GM21723 (cell line): ENCODE results near the gene PRM3.
"Not testable (repeated sequence)": the region's sequence is repeated elsewhere in the genome, so short reads cannot be mapped to it uniquely, and the experiment has no call there.

Experiments used
- ATAC-seq: cut with Tn5 transposase; IDR thresholded peaks from one replicate; pipeline ENCODE4 v1.9.1; 2021; ENCODE audit warnings: mild to moderate bottlenecking, moderate library complexity; ENCODE audit not compliant: unreplicated experiment

The PRM3 gene

GRCh38 chr16:11306381-11306780 is 33.0 kb upstream of the PRM3 start:
- no peak for ATAC-seq

- no peak for ATAC-seq
These were observed 30.1 kb upstream of the PRM3 start for GRCh38 chr16:11303405-11304138.

- no peak for ATAC-seq
These were observed 29.5 kb upstream of the PRM3 start for GRCh38 chr16:11302977-11303376.

- no peak for ATAC-seq
These were observed 28.4 kb upstream of the PRM3 start for GRCh38 chr16:11301645-11302501.

GRCh38 chr16:11300560-11300892 is 27.1 kb upstream of the PRM3 start:
- no peak for ATAC-seq

- ATAC-seq, result no peak
These were observed 26.6 kb upstream of the PRM3 start for GRCh38 chr16:11299865-11300559.

GRCh38 chr16:11298950-11299547 is 25.6 kb upstream of the PRM3 start:
- ATAC-seq, result peak; percentile 54

GRCh38 chr16:11298143-11298900 is 24.9 kb upstream of the PRM3 start:
- no peak for ATAC-seq

- peak; percentile 80 for ATAC-seq
These were observed 24.2 kb upstream of the PRM3 start for GRCh38 chr16:11297492-11298142.

- ATAC-seq, result no peak
These were observed 23.5 kb upstream of the PRM3 start for GRCh38 chr16:11296706-11297491.

GRCh38 chr16:11296351-11296705 is 22.9 kb upstream of the PRM3 start:
- no peak for ATAC-seq

- no peak for ATAC-seq
These were observed 22.2 kb upstream of the PRM3 start for GRCh38 chr16:11295672-11296071.

- ATAC-seq, result no peak
These were observed 18.8 kb upstream of the PRM3 start for GRCh38 chr16:11292076-11292748.

- no peak for ATAC-seq
These were observed 17.8 kb upstream of the PRM3 start for GRCh38 chr16:11291091-11291703.

GRCh38 chr16:11290102-11290893 is 16.9 kb upstream of the PRM3 start:
- no peak for ATAC-seq

- not testable (repeated sequence) for ATAC-seq
These were observed 16.3 kb upstream of the PRM3 start for GRCh38 chr16:11289696-11290095.

- ATAC-seq, result no peak
These were observed 15.8 kb upstream of the PRM3 start for GRCh38 chr16:11289202-11289601.

GRCh38 chr16:11285842-11286241 is 12.4 kb upstream of the PRM3 start:
- ATAC-seq, result no peak
